Muscle of leg (tissue), 11 donors: Measurements from ENCODE around the gene OR14K1. TPM values are rescaled to one million over a fixed set of nuclear protein-coding genes. Genes with fewer than 3 reads are reported as not detected.
"Not testable (repeated sequence)": the region's sequence is repeated elsewhere in the genome, so short reads cannot be mapped to it uniquely, and the experiment has no call there.

ENCODE experiments used
- DNase-seq: peaks from one replicate; pipeline ENCODE4 v3.0.0; 2013
- H3K27ac ChIP-seq: one replicate; pipeline ENCODE4 v1.5.1; 2013; ENCODE audit warnings: mild to moderate bottlenecking, low read length, control low read depth
- H3K27me3 ChIP-seq: one replicate; pipeline ENCODE4 v1.6.1; 2013; ENCODE audit warnings: low read length; ENCODE audit not compliant: control insufficient read depth, insufficient read depth
- H3K36me3 ChIP-seq: one replicate; pipeline ENCODE4 v1.6.1; 2013; ENCODE audit warnings: low read length; ENCODE audit not compliant: control insufficient read depth, insufficient read depth
- H3K4me1 ChIP-seq: one replicate; pipeline ENCODE4 v1.6.1; 2013; ENCODE audit warnings: low read length; ENCODE audit not compliant: control insufficient read depth, insufficient read depth
- H3K4me3 ChIP-seq: one replicate; pipeline ENCODE4 v1.5.1; 2013; ENCODE audit warnings: low read length, control low read depth
- H3K9me3 ChIP-seq: replicated peaks from 2 replicates; pipeline ENCODE4 v1.6.1; 2013; ENCODE audit warnings: low read depth, low read length; ENCODE audit not compliant: control insufficient read depth
- WGBS: methylation state at CpG from one replicate; pipeline ENCODE4 v1.1.5; 2013; ENCODE audit warnings: missing lambda C conversion rate; ENCODE audit not compliant: insufficient coverage; 5-methylcytosine and 5-hydroxymethylcytosine counted together
- polyA plus RNA-seq, 8 donors: library from polyadenylated mRNA; unstranded; fragments of 120-200 nt; gene quantifications; one replicate each; pipeline versions ENCODE4 v1.2.1 to v1.2.3, GENCODE V29; 2013; ENCODE audit warnings: inconsistent platforms in 1 of 8, low replicate concordance in 1 of 8; ENCODE audit not compliant: insufficient read length in 8 of 8, insufficient read depth in 1 of 8
- total RNA-seq: library from RNA; stranded (reverse); fragments of 120-200 nt; gene quantifications from one replicate; pipeline ENCODE4 v1.2.4, GENCODE V29; 2013

The OR14K1 gene
- total and polyA plus RNA-seq, 9 donors = not detected

GRCh38 chr1:247747616-247748015 lies 9.2 kb downstream of the OR14K1 start:
- H3K36me3 ChIP-seq = no peaks in the 10 kb centered on the region
- H3K27ac ChIP-seq = no peak overlapping the region
- H3K27me3 ChIP-seq = no peaks in the 10 kb centered on the region
- H3K9me3 ChIP-seq = peaks cover 27% of the 10 kb centered on the region
- WGBS = 81% methylated on average over 6 of the region's 7 CpGs
- DNase-seq = no peak
- H3K4me3 ChIP-seq = no peak overlapping the region
- H3K4me1 ChIP-seq = no peaks in the 10 kb centered on the region

- Histone ChIP-seq H3K9me3 (peaks cover 27% of the 10 kb centered on the region), H3K36me3 (no peaks in the 10 kb centered on the region), H3K4me1 (no peaks in the 10 kb centered on the region), H3K27ac (no peak within 1 kb of the TSS), H3K27me3 (no peaks in the 10 kb centered on the region), H3K4me3 (no peak within 1 kb of the TSS)
- WGBS = 100% methylated on average over 1 of the region's 2 CpGs
- no peak for DNase-seq
These were observed 9.6 kb downstream of the OR14K1 start, which contains the start of gene OR14A2 for GRCh38 chr1:247748041-247748440. Gene OR14A2, minus strand, starts transcription at chr1:247748141.

- DNase-seq = no peak
- Histone ChIP-seq H3K4me3 (no peak overlapping the region), H3K27ac (no peak overlapping the region), H3K9me3 (peaks cover 21% of the 10 kb centered on the region), H3K27me3 (no peaks in the 10 kb centered on the region), H3K4me1 (no peaks in the 10 kb centered on the region), H3K36me3 (no peaks in the 10 kb centered on the region)
- WGBS = 88% methylated on average over 1 of the region's 1 CpG
These were observed 11.5 kb downstream of the OR14K1 start for GRCh38 chr1:247749870-247750269.

GRCh38 chr1:247754311-247754710 lies 15.9 kb downstream of the OR14K1 start:
- H3K9me3 ChIP-seq = peaks cover 12% of the 10 kb centered on the region
- H3K27me3 ChIP-seq, H3K4me1 ChIP-seq, DNase-seq, H3K36me3 ChIP-seq, H3K27ac ChIP-seq, H3K4me3 ChIP-seq: not testable (repeated sequence)
- no CpG with 5 or more reads among the region's 1 CpG for WGBS

- Histone ChIP-seq H3K36me3 (no peaks in the 10 kb centered on the region), H3K4me3 (no peak within 1 kb of the TSS), H3K27me3 (no peaks in the 10 kb centered on the region), H3K27ac (no peak within 1 kb of the TSS), H3K9me3 (no peaks in the 10 kb centered on the region), H3K4me1 (no peaks in the 10 kb centered on the region)
- WGBS = no CpG with 5 or more reads among the region's 3 CpGs
- no peak for DNase-seq
These were observed 22.0 kb downstream of the OR14K1 start, which contains the start of gene OR1C1 for GRCh38 chr1:247760456-247760855. Gene OR1C1, minus strand, starts transcription at chr1:247760556. Its CDS starts 2,150 bp downstream, at chr1:247758406.

GRCh38 chr1:247769603-247770002 lies 31.2 kb downstream of the OR14K1 start:
- no peaks in the 10 kb centered on the region for H3K27me3 ChIP-seq
- no peak for DNase-seq
- peaks cover 4% of the 10 kb centered on the region for H3K9me3 ChIP-seq
- H3K27ac ChIP-seq = no peak overlapping the region
- H3K36me3 ChIP-seq = no peaks in the 10 kb centered on the region
- no peak overlapping the region for H3K4me3 ChIP-seq
- H3K4me1 ChIP-seq = no peaks in the 10 kb centered on the region

Other genes starting within 250 kb of the OR14K1 start
- gene OR2C3, start 202.2 kb upstream of the OR14K1 start, total RNA-seq = 0.09 TPM
- gene OR2C3, start 202.2 kb upstream of the OR14K1 start, polyA plus RNA-seq = under 1 TPM; 0.07 to 0.53 (median 0.22) TPM
- 0.09 TPM for gene GCSAML, start 189.5 kb upstream of the OR14K1 start, total RNA-seq
- under 1 TPM; 0.05 to 0.25 (median 0.12) TPM for gene GCSAML, start 189.5 kb upstream of the OR14K1 start, polyA plus RNA-seq
- not detected for gene OR2G2, start 150.3 kb upstream of the OR14K1 start, total RNA-seq
- not detected for gene OR2G2, start 150.3 kb upstream of the OR14K1 start, polyA plus RNA-seq
- gene OR2G3, start 133.0 kb upstream of the OR14K1 start, total RNA-seq = not detected
- not detected for gene OR2G3, start 133.0 kb upstream of the OR14K1 start, polyA plus RNA-seq
- not detected for gene OR13G1, start 58.9 kb upstream of the OR14K1 start, total RNA-seq
- gene OR13G1, start 58.9 kb upstream of the OR14K1 start, polyA plus RNA-seq = under 1 TPM in 1 of 8 donors, not detected in 7; 0.08 TPM
- gene OR6F1, start 22.0 kb upstream of the OR14K1 start, total RNA-seq = not detected
- not detected for gene OR6F1, start 22.0 kb upstream of the OR14K1 start, polyA plus RNA-seq
- not detected for gene OR14A2, start 9.5 kb downstream of the OR14K1 start, total RNA-seq
- not detected for gene OR14A2, start 9.5 kb downstream of the OR14K1 start, polyA plus RNA-seq
- gene OR1C1, start 21.9 kb downstream of the OR14K1 start, total RNA-seq = not detected
- not detected for gene OR1C1, start 21.9 kb downstream of the OR14K1 start, polyA plus RNA-seq
- gene OR14A16, start 85.5 kb downstream of the OR14K1 start, total RNA-seq = not detected
- gene OR14A16, start 85.5 kb downstream of the OR14K1 start, polyA plus RNA-seq = not detected
- not detected for gene OR11L1, start 103.3 kb downstream of the OR14K1 start, total RNA-seq
- gene OR11L1, start 103.3 kb downstream of the OR14K1 start, polyA plus RNA-seq = not detected
- 1.6 TPM for gene TRIM58, start 118.6 kb downstream of the OR14K1 start, total RNA-seq
- gene TRIM58, start 118.6 kb downstream of the OR14K1 start, polyA plus RNA-seq = 1 to 10 TPM; 1.4 to 6.4 (median 3.6) TPM
- 0.27 TPM for gene OR2W3, start 157.0 kb downstream of the OR14K1 start, total RNA-seq
- gene OR2W3, start 157.0 kb downstream of the OR14K1 start, polyA plus RNA-seq = 1 to 10 TPM in 4 of 8 donors, under 1 TPM in 4; 0.68 to 1.5 (median 1.0) TPM
- not detected for gene OR2T8, start 181.6 kb downstream of the OR14K1 start, total RNA-seq
- under 1 TPM in 3 of 8 donors, not detected in 5; 0.12 to 0.27 (median 0.14) TPM for gene OR2T8, start 181.6 kb downstream of the OR14K1 start, polyA plus RNA-seq
- gene OR2AJ1, start 186.3 kb downstream of the OR14K1 start, total RNA-seq = not detected
- gene OR2AJ1, start 186.3 kb downstream of the OR14K1 start, polyA plus RNA-seq = not detected
- not detected for gene OR2L8, start 210.2 kb downstream of the OR14K1 start, total RNA-seq
- not detected for gene OR2L8, start 210.2 kb downstream of the OR14K1 start, polyA plus RNA-seq
- gene OR2AK2, start 226.6 kb downstream of the OR14K1 start, total RNA-seq = not detected
- gene OR2AK2, start 226.6 kb downstream of the OR14K1 start, polyA plus RNA-seq = not detected